BLaER1 treated with 17β-estradiol and CSF1 and Interleukin-3, amounts not matched to agents 10 nM and 100 nM (cell line): ENCODE data around the gene SAMD8.
"Not testable (repeated sequence)": the region's sequence is repeated elsewhere in the genome, so short reads cannot be mapped to it uniquely, and the experiment has no call there.

ENCODE experiments used
- H3K27ac ChIP-seq, 11 experiments: shearing (Covaris generic); formaldehyde crosslinking; 2 replicates each; pipeline ENCODE4 v1.8.1; 2022
- H3K27me3 ChIP-seq, 11 experiments: shearing (Covaris generic); formaldehyde crosslinking; 2 replicates each; pipeline ENCODE4 v1.8.1; 2022
- H3K36me3 ChIP-seq, 11 experiments: shearing (Covaris generic); formaldehyde crosslinking; 2 replicates each; pipeline ENCODE4 v1.8.1; 2022
- H3K4me1 ChIP-seq, 10 experiments: shearing (Covaris generic); formaldehyde crosslinking; 2 replicates each; pipeline ENCODE4 v1.8.1; 2022
- H3K4me2 ChIP-seq, 11 experiments: shearing (Covaris generic); formaldehyde crosslinking; 2 replicates each; pipeline ENCODE4 v1.8.1; 2022
- H3K4me3 ChIP-seq, 10 experiments: shearing (Covaris generic); formaldehyde crosslinking; 2 replicates each; pipeline ENCODE4 v1.8.1; 2022
- H3K9ac ChIP-seq, 11 experiments: shearing (Covaris generic); formaldehyde crosslinking; 2 replicates each; pipeline ENCODE4 v1.8.1; 2022
- H3K9me3 ChIP-seq, 11 experiments: shearing (Covaris generic); formaldehyde crosslinking; replicated peaks in 1 of 11; 2 replicates each; pipeline ENCODE4 v1.8.1; 2022
- H4K20me1 ChIP-seq, 11 experiments: shearing (Covaris generic); formaldehyde crosslinking; 2 replicates each; pipeline ENCODE4 v1.8.1; 2022
- Cebpa-rat ChIP-seq, 11 experiments: shearing (Covaris generic); IDR thresholded peaks; 2 replicates each; pipeline ENCODE4 v1.8.1; 2022

Gene SAMD8

GRCh38 chr10:75208181-75208580 lies 96.7 kb downstream of the SAMD8 start:
- Histone ChIP-seq H3K4me1 (peaks cover 20 to 35% (median 25%) of the 10 kb centered on the region in 10 experiments), H3K36me3 (peaks cover 13 to 20% (median 16%) of the 10 kb centered on the region in 11 experiments), H3K27ac (no peak overlapping the region), H3K9me3 (no peaks in the 10 kb centered on the region), H3K4me3 (no peak overlapping the region), H3K27me3 (no peaks in the 10 kb centered on the region), H3K4me2 (no peak overlapping the region), H3K9ac (no peak overlapping the region), H4K20me1 (peaks cover 16 to 25% (median 19%) of the 10 kb centered on the region in 11 experiments; a peak in 21 of 22 replicates)
- no peak for TF ChIP-seq Cebpa-rat (IDR thresholded peaks at IDR 0.05)

- H3K27ac ChIP-seq, result peak overlapping the region; percentile 96 to 99 (median 98)
- H3K9me3 ChIP-seq, result no peaks in the 10 kb centered on the region
- peaks cover 24 to 29% (median 27%) of the 10 kb centered on the region in 11 experiments for H3K36me3 ChIP-seq
- no peak for TF ChIP-seq Cebpa-rat (IDR thresholded peaks at IDR 0.05)
- H3K4me2 ChIP-seq, result peak overlapping the region; percentile 82 to 98 (median 89)
- H4K20me1 ChIP-seq, result peaks cover 26 to 36% (median 31%) of the 10 kb centered on the region in 11 experiments; a peak in 21 of 22 replicates
- peak overlapping the region; percentile 94 to 99 (median 98) for H3K9ac ChIP-seq
- peaks cover 20 to 38% (median 25%) of the 10 kb centered on the region in 10 experiments for H3K4me1 ChIP-seq
- peak overlapping the region; percentile 81 to 99 (median 91) for H3K4me3 ChIP-seq
- no peaks in the 10 kb centered on the region for H3K27me3 ChIP-seq
These were observed 97.8 kb downstream of the SAMD8 start for GRCh38 chr10:75209086-75209920.

GRCh38 chr10:75209921-75210281 lies 98.4 kb downstream of the SAMD8 start:
- Histone ChIP-seq H3K4me1 (peaks cover 20 to 42% (median 25%) of the 10 kb centered on the region in 10 experiments), H4K20me1 (peaks cover 32 to 42% (median 37%) of the 10 kb centered on the region in 11 experiments; a peak in 21 of 22 replicates), H3K4me3 (peak overlapping the region; percentile 81 to 99 (median 91)), H3K36me3 (peaks cover 30 to 35% (median 33%) of the 10 kb centered on the region in 11 experiments), H3K9me3 (no peaks in the 10 kb centered on the region), H3K9ac (peak overlapping the region; percentile 94 to 99 (median 98)), H3K4me2 (peak overlapping the region; percentile 82 to 98 (median 89)), H3K27ac (peak overlapping the region; percentile 96 to 99 (median 98)), H3K27me3 (no peaks in the 10 kb centered on the region)
- no peak for TF ChIP-seq Cebpa-rat (IDR thresholded peaks at IDR 0.05)

DNA sequence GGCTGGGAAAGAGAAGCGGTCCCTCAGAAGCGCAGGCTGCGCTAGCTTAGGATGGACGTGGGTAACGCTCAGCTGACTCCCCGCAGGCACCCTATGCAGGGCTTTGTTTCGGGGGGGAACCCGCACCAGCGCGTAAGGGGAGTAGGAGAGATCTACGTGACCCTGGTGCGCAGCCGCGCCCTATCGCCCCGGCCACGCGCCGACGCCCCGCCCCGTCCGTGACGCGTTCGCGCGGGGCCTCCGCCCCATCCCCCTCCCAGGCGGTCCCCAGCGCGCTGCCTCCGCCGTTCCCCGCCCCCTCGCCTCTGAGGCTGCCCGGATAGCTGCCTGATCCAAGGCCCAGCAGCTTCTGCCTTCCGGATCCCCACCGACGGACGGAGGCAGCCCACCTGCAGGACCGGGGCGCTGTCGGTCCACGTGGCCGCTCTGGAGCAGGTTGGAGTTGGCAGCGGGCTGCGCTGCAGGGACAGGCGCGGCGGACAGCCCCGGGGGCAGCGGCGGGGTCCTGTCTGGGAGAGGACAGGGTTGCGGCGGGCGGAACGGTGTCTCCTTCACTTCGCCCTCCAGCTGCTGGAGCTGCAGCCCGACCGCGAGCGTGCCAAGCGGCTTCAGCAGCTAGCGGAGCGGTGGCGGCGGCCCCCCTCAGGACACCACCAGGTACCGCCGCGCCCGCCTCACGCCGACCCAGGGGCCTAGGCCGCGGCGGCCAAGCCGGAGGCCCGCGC lies 99.0 kb downstream of the SAMD8 start, which contains the start of gene VDAC2:
Gene VDAC2, plus strand, starts transcription at position 515 of the 725 bp plus-strand sequence. CDS start 363 bp downstream, outside the sequence.
- no peaks in the 10 kb centered on the region for H3K9me3 ChIP-seq
- H3K4me1 ChIP-seq, result peaks cover 20 to 42% (median 25%) of the 10 kb centered on the region in 10 experiments
- H3K4me2 ChIP-seq, result peak within 1 kb of the TSS; percentile 82 to 98 (median 91)
- peak within 1 kb of the TSS; percentile 96 to 99 (median 98) for H3K27ac ChIP-seq
- H4K20me1 ChIP-seq, result peaks cover 37 to 47% (median 42%) of the 10 kb centered on the region in 11 experiments; a peak in 21 of 22 replicates
- H3K4me3 ChIP-seq, result peak within 1 kb of the TSS; percentile 81 to 99 (median 91)
- TF ChIP-seq Cebpa-rat (IDR thresholded peaks at IDR 0.05), result no peak
- H3K27me3 ChIP-seq, result no peaks in the 10 kb centered on the region
- H3K9ac ChIP-seq, result peak within 1 kb of the TSS; percentile 94 to 99 (median 98)
- H3K36me3 ChIP-seq, result peaks cover 35 to 39% (median 37%) of the 10 kb centered on the region in 11 experiments

DNA sequence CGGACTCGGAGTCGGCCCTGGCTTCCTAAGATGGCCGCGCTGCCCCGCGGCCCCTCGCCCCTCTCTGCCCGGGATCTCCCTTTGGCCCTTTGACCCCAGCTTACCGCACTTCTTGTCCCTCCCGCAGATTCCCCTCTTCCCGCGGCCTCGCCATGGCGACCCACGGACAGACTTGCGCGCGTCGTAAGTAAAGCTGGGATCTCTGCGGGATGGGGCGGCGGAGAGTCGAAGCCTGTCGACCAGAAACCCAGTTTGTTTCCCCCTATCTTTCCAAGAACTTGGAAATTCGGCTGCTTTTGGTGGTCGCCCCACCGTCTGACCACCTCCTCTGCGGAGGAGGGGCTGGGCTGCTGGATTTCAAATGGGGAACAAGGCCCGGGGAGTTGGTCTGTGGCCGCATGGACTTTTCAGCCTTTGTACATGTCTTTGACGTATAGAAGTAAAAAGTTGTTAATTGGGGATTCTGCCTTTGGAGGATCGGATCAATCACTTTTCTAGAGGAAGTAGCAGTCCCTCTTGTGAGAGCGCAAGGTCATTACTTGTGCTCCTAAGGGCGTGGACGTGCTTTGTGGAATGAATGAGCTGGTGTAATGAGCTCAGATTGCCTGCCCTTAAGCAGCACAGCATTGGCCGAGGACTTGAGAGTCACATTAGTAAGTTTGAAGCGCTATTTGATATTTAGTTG lies 99.7 kb downstream of the SAMD8 start:
- peaks cover 20 to 47% (median 25%) of the 10 kb centered on the region in 10 experiments for H3K4me1 ChIP-seq
- peak overlapping the region; percentile 94 to 99 (median 98) for H3K9ac ChIP-seq
- peak overlapping the region; percentile 80 to 98 (median 89) for H3K4me2 ChIP-seq
- H3K4me3 ChIP-seq, result peak overlapping the region; percentile 81 to 99 (median 91)
- H4K20me1 ChIP-seq, result peaks cover 44 to 54% (median 49%) of the 10 kb centered on the region in 11 experiments
- H3K27me3 ChIP-seq, result no peaks in the 10 kb centered on the region
- peak overlapping the region; percentile 96 to 99 (median 98) for H3K27ac ChIP-seq
- peaks cover 42 to 46% (median 44%) of the 10 kb centered on the region in 11 experiments for H3K36me3 ChIP-seq
- H3K9me3 ChIP-seq, result no peaks in the 10 kb centered on the region
- no peak for TF ChIP-seq Cebpa-rat (IDR thresholded peaks at IDR 0.05)

GRCh38 chr10:75212343-75212742 lies 100.9 kb downstream of the SAMD8 start:
- H3K4me3 ChIP-seq, result peak overlapping the region; percentile 81 to 99 (median 91)
- no peaks in the 10 kb centered on the region for H3K9me3 ChIP-seq
- H3K4me1 ChIP-seq, result peaks cover 20 to 51% (median 25%) of the 10 kb centered on the region in 10 experiments
- no peaks in the 10 kb centered on the region for H3K27me3 ChIP-seq
- peak overlapping the region in 3 of 11 experiments; percentile 96 to 99 (median 97); a peak in 4 of 22 replicates for H3K27ac ChIP-seq
- peaks cover 54 to 58% (median 56%) of the 10 kb centered on the region in 11 experiments for H3K36me3 ChIP-seq
- no peak for TF ChIP-seq Cebpa-rat (IDR thresholded peaks at IDR 0.05)
- peak overlapping the region; percentile 80 to 98 (median 89) for H3K4me2 ChIP-seq
- peaks cover 56 to 66% (median 61%) of the 10 kb centered on the region in 11 experiments for H4K20me1 ChIP-seq
- peak overlapping the region; percentile 94 to 99 (median 98) for H3K9ac ChIP-seq

DNA sequence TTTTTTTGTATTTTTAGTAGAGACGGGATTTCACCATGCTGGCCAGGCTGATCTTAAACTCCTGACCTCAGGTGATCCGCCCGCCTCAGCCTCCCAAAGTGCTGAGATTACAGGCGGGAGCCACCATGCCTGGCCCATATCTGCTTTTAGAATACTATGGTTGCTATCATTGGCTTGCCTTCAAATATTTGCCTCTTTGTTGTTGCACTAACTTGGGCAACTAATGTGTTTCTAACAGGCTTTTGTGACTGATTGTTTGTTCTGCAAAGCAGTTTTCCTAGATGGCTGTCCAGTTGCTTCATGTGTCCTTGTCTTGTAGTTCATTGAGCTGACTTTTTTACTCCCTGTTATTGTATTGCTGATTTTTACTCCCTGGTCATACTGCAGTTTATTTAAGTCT lies 108.8 kb downstream of the SAMD8 start:
- Histone ChIP-seq H3K4me1 (peaks cover 0 to 34% (median 0%) of the 10 kb centered on the region in 10 experiments; a peak in 5 of 20 replicates), H3K4me2 (no peak overlapping the region), H3K9ac (no peak overlapping the region; a peak in 1 of 22 replicates), H3K9me3 (no peaks in the 10 kb centered on the region), H4K20me1 (peaks cover 98 to 100% (median 100%) of the 10 kb centered on the region in 11 experiments), H3K4me3 (no peak overlapping the region), H3K36me3 (peaks cover 100% of the 10 kb centered on the region in 11 experiments), H3K27ac (no peak overlapping the region), H3K27me3 (no peaks in the 10 kb centered on the region)
- no peak for TF ChIP-seq Cebpa-rat (IDR thresholded peaks at IDR 0.05)

- H3K27me3 ChIP-seq, H3K4me2 ChIP-seq, H3K4me3 ChIP-seq, H3K9me3 ChIP-seq, H3K9ac ChIP-seq, H3K27ac ChIP-seq: not testable (repeated sequence)
- H4K20me1 ChIP-seq, result peaks cover 98 to 100% (median 100%) of the 10 kb centered on the region in 11 experiments
- peaks cover 100% of the 10 kb centered on the region in 11 experiments for H3K36me3 ChIP-seq
- H3K4me1 ChIP-seq, result peaks cover 0 to 25% (median 0%) of the 10 kb centered on the region in 10 experiments; a peak in 5 of 20 replicates
These were observed 110.0 kb downstream of the SAMD8 start for GRCh38 chr10:75221492-75221891.
